H1 (cell line): ENCODE measurements around the gene CHFR. TPM values are rescaled to one million over a fixed set of nuclear protein-coding genes. Genes with fewer than 3 reads are reported as not detected.

Experiments used
- CTCF ChIA-PET: fragments of 300-600 bp; sonication (Branson Sonifier 250); formaldehyde crosslinking; loops from one replicate; lab custom pipeline; 2021; ENCODE audit not compliant: partially characterized antibody; lab: Charles Lee
- POLR2A ChIA-PET: fragments of 300-600 bp; sonication (Branson Sonifier 250); formaldehyde crosslinking; loops from one replicate; lab custom pipeline; 2021; ENCODE audit warnings: inconsistent platforms; ENCODE audit not compliant: partially characterized antibody; lab: Charles Lee
- DNase-seq, 2 experiments: peaks; one replicate each; pipeline versions ENCODE4 v3.0.0 to v3.0.0-alpha.2; 2010 to 2022; ENCODE audit warnings: low spot score in 2 of 2, low read depth in 1 of 2, mixed read lengths in 1 of 2
- FAIRE-seq: peaks from 2 replicates; lab custom pipeline; 2011; peaks lifted over from hg19 to GRCh38; lab: Jason Lieb, UNC
- H2AFZ ChIP-seq: 2 replicates; pipeline ENCODE4 v1.8.1; 2012; ENCODE audit warnings: low read length, inconsistent platforms
- H2AK5ac ChIP-seq: 2 replicates; pipeline ENCODE4 v1.6.1; 2013; ENCODE audit warnings: low read depth, low read length
- H2BK120ac ChIP-seq: replicated peaks from 2 replicates; pipeline ENCODE3; 2013; ENCODE audit warnings: low read depth, low read length, inconsistent platforms
- H2BK12ac ChIP-seq: 2 replicates; pipeline ENCODE4 v1.6.1; 2013; ENCODE audit warnings: low read depth, low read length
- H2BK15ac ChIP-seq: 2 replicates; pipeline ENCODE4 v1.6.1; 2013; ENCODE audit warnings: low read length
- H2BK20ac ChIP-seq: 2 replicates; pipeline ENCODE4 v1.6.1; 2013; ENCODE audit warnings: low read length
- H2BK5ac ChIP-seq: 2 replicates; pipeline ENCODE4 v1.6.1; 2013; ENCODE audit warnings: low read depth, low read length
- H3K14ac ChIP-seq: 2 replicates; pipeline ENCODE4 v1.6.1; 2013; ENCODE audit warnings: inconsistent platforms; ENCODE audit not compliant: insufficient read length
- H3K18ac ChIP-seq: 2 replicates; pipeline ENCODE4 v1.6.1; 2013; ENCODE audit warnings: low read length; ENCODE audit errors: extremely low read depth
- H3K23ac ChIP-seq: 2 replicates; pipeline ENCODE4 v1.6.1; 2013; ENCODE audit warnings: inconsistent platforms; ENCODE audit not compliant: insufficient read length
- H3K23me2 ChIP-seq: 2 replicates; pipeline ENCODE4 v1.6.1; 2013; ENCODE audit warnings: low read depth, low read length
- H3K27ac ChIP-seq: 2 replicates; pipeline ENCODE4 v1.6.1; 2011; ENCODE audit warnings: low read depth, low read length, inconsistent platforms
- H3K27me3 ChIP-seq, 4 experiments: replicated peaks in 1 of 4; 1 replicate in 1 of 4; 2 replicates in 3 of 4; pipeline versions ENCODE4 v1.6.1 to v1.8.1; 2011 to 2013; ENCODE audit warnings: low read length in 3 of 4, mild to moderate bottlenecking in 3 of 4, inconsistent platforms in 2 of 4, mixed read lengths in 2 of 4, moderate library complexity in 1 of 4; ENCODE audit not compliant: control insufficient read depth in 3 of 4, insufficient read depth in 3 of 4; ENCODE audit errors: extremely low read depth in 1 of 4
- H3K36me3 ChIP-seq, 4 experiments: 2 replicates each; pipeline versions ENCODE4 v1.6.1 to v1.8.1; 2011 to 2013; ENCODE audit warnings: mild to moderate bottlenecking in 4 of 4, low read length in 3 of 4, moderate library complexity in 2 of 4, control low read depth in 1 of 4, inconsistent platforms in 1 of 4; ENCODE audit not compliant: insufficient read depth in 4 of 4, control insufficient read depth in 2 of 4
- H3K4ac ChIP-seq: replicated peaks from 2 replicates; pipeline ENCODE3; 2013; ENCODE audit warnings: low read length, low read depth, mixed read lengths, inconsistent platforms; ENCODE audit not compliant: insufficient read length
- H3K4me1 ChIP-seq, 4 experiments: replicated peaks in 1 of 4; 1 replicate in 1 of 4; 2 replicates in 3 of 4; pipeline versions ENCODE4 v1.6.1 to v1.8.1; 2011 to 2013; ENCODE audit warnings: low read length in 3 of 4, inconsistent platforms in 2 of 4, mixed read lengths in 1 of 4; ENCODE audit not compliant: insufficient read depth in 4 of 4, control insufficient read depth in 3 of 4
- H3K4me2 ChIP-seq, 2 experiments: 2 replicates each; pipeline versions ENCODE4 v1.6.1 to v1.8.1; 2011 to 2013; ENCODE audit warnings: low read depth in 2 of 2, low read length in 2 of 2, control low read depth in 1 of 2, inconsistent platforms in 1 of 2, mild to moderate bottlenecking in 1 of 2; ENCODE audit not compliant: insufficient read depth in 1 of 2
- H3K4me3 ChIP-seq, 4 experiments: fragments of 200-600, 300-600 bp in 1 of 4; sonication (generic), shearing (Covaris generic), sonication (Bioruptor Twin) in 1 of 4; 2 replicates each; pipeline versions ENCODE4 v1.5.1 to v1.8.1; 2011 to 2016; ENCODE audit warnings: low read length in 4 of 4, low read depth in 3 of 4, control low read depth in 2 of 4, inconsistent platforms in 2 of 4, mild to moderate bottlenecking in 2 of 4, mixed read lengths in 1 of 4, moderate library complexity in 1 of 4; ENCODE audit not compliant: insufficient read depth in 2 of 4; ENCODE audit errors: extremely low read depth in 1 of 4
- H3K56ac ChIP-seq: replicated peaks from 2 replicates; pipeline ENCODE3; 2013; ENCODE audit warnings: low read depth, mild to moderate bottlenecking, mixed read lengths, low read length, inconsistent platforms; ENCODE audit not compliant: insufficient read length
- H3K79me1 ChIP-seq: 2 replicates; pipeline ENCODE4 v1.6.1; 2013; ENCODE audit warnings: low read depth, low read length, control low read depth
- H3K79me2 ChIP-seq, 2 experiments: 2 replicates each; pipeline versions ENCODE4 v1.6.1 to v1.8.1; 2012 to 2013; ENCODE audit warnings: low read length in 2 of 2, mild to moderate bottlenecking in 2 of 2, inconsistent platforms in 1 of 2; ENCODE audit not compliant: insufficient read depth in 2 of 2, control insufficient read depth in 1 of 2
- H3K9ac ChIP-seq, 4 experiments: replicated peaks in 1 of 4; 1 replicate in 1 of 4; 2 replicates in 3 of 4; pipeline versions ENCODE4 v1.6.1 to v1.8.1; 2011 to 2013; ENCODE audit warnings: low read depth in 3 of 4, low read length in 3 of 4, control low read depth in 2 of 4, mild to moderate bottlenecking in 2 of 4, moderate library complexity in 2 of 4, inconsistent platforms in 1 of 4; ENCODE audit errors: extremely low read depth in 1 of 4
- H3K9me3 ChIP-seq, 2 experiments: 2 replicates each; pipeline versions ENCODE4 v1.6.1 to v1.8.1; 2012 to 2013; ENCODE audit warnings: mild to moderate bottlenecking in 2 of 2, moderate library complexity in 2 of 2, control low read depth in 1 of 2, inconsistent platforms in 1 of 2, low read depth in 1 of 2, low read length in 1 of 2, mixed read lengths in 1 of 2; ENCODE audit not compliant: insufficient read depth in 2 of 2
- H4K20me1 ChIP-seq, 2 experiments: replicated peaks in 1 of 2; 2 replicates each; pipeline versions ENCODE3 to v1.8.1; 2011 to 2013; ENCODE audit warnings: inconsistent platforms in 2 of 2, low read length in 2 of 2, mild to moderate bottlenecking in 1 of 2; ENCODE audit not compliant: insufficient read depth in 2 of 2, control insufficient read depth in 1 of 2
- H4K5ac ChIP-seq: 2 replicates; pipeline ENCODE4 v1.6.1; 2013; ENCODE audit warnings: low read length, low read depth, mixed read lengths, inconsistent platforms; ENCODE audit not compliant: insufficient read length
- H4K8ac ChIP-seq: 2 replicates; pipeline ENCODE4 v1.8.0; 2013; ENCODE audit warnings: mild to moderate bottlenecking, moderate library complexity, low read length, inconsistent platforms; ENCODE audit not compliant: insufficient read depth; ENCODE audit errors: extremely low read depth
- H4K91ac ChIP-seq: replicated peaks from 2 replicates; pipeline ENCODE3; 2013; ENCODE audit warnings: low read length, mixed read lengths, inconsistent platforms; ENCODE audit not compliant: insufficient read length
- KDM1A ChIP-seq: fragments of 200-600, 300-600 bp; sonication (generic); IDR thresholded peaks from 2 replicates; pipeline ENCODE4 v1.7.1; 2016; ENCODE audit warnings: mild to moderate bottlenecking, low read length, borderline replicate concordance
- WGBS, 2 experiments: shearing (Covaris generic) in 1 of 2; methylation state at CpG; one replicate each; pipeline versions ENCODE4 v1.1.6 to v1.1.7; 2013 to 2015; ENCODE audit warnings: low lambda C conversion rate in 2 of 2, mixed read lengths in 2 of 2, inconsistent platforms in 1 of 2, low coverage in 1 of 2, missing lambda C conversion rate in 1 of 2; ENCODE audit not compliant: insufficient replicate concordance in 2 of 2, insufficient coverage in 1 of 2, insufficient read length in 1 of 2; ENCODE audit errors: extremely low coverage in 1 of 2, missing lambda C conversion rate in 1 of 2; 5-methylcytosine and 5-hydroxymethylcytosine counted together
- polyA plus RNA-seq, 7 experiments: library from polyadenylated mRNA; depleted of rRNA in 3 of 7; stranded (reverse) in 5 of 7; unstranded in 2 of 7; fragments of >200 nt in 5 of 7; fragments of 200-250 nt in 2 of 7; gene quantifications; 1 replicate in 5 of 7; 2 replicates in 1 of 7; 4 replicates in 1 of 7; pipeline versions ENCODE4 v1.2.1 to v1.2.3, GENCODE V29; 2011 to 2013; ENCODE audit warnings: missing spikeins in 2 of 7, mixed read lengths in 2 of 7
- total RNA-seq: library from RNA; stranded (reverse); fragmentation: NEBNext Ultra II Directional; extraction: Animal tissue kit (Norgen Biotek cat#: 25700); gene quantifications from 2 replicates; pipeline ENCODE4 v1.2.1, GENCODE V29; 2021

The CHFR gene
- total and polyA plus RNA-seq, 2 of the 8 experiments (the other 6 are each of a cell fraction or from before 2014, with no cell fraction given), result 31.4 to 44.6 TPM

- H3K9ac ChIP-seq, result no peak overlapping the region
- CTCF ChIA-PET, result no interaction called here
- no peak overlapping the region for H3K27ac ChIP-seq
- no peak overlapping the region for H3K56ac ChIP-seq
- H4K20me1 ChIP-seq, result peaks cover 2% of the 10 kb centered on the region in 2 experiments
- H4K5ac ChIP-seq, result no peak overlapping the region
- peaks cover 2% of the 10 kb centered on the region; the same call in 1 of the 2 replicates for H3K23me2 ChIP-seq
- H2BK20ac ChIP-seq, result no peak overlapping the region
- POLR2A ChIA-PET, result interaction anchor here (1.2 kb wide), 1 partner anchor 11 kb away, joined by 3 read pairs; no protein-coding TSS in a partner anchor
- H3K27me3 ChIP-seq, result no peaks in the 10 kb centered on the region
- H2BK5ac ChIP-seq, result no peak overlapping the region
- no peak overlapping the region for H3K18ac ChIP-seq
- FAIRE-seq (no peak), DNase-seq (no peak)
- no peaks in the 10 kb centered on the region for H3K9me3 ChIP-seq
- H2BK120ac ChIP-seq, result no peak overlapping the region
- no peak overlapping the region for H4K91ac ChIP-seq
- H2BK12ac ChIP-seq, result no peak overlapping the region
- H2AFZ ChIP-seq, result no peak overlapping the region
- peaks cover 0 to 4% (median 0%) of the 10 kb centered on the region in 4 experiments; a peak in 1 of 7 replicates for H3K4me1 ChIP-seq
- no peak overlapping the region for H3K4ac ChIP-seq
- H3K4me3 ChIP-seq, result no peak overlapping the region
- no peak overlapping the region for H4K8ac ChIP-seq
- 90% methylated on average over 8 of the region's 8 CpGs; no CpG with 5 or more reads in 1 of the 2 experiments for WGBS, 2 experiments
- no peak overlapping the region for H2BK15ac ChIP-seq
- peaks cover 3% of the 10 kb centered on the region for H3K79me1 ChIP-seq
- no peak overlapping the region for H3K14ac ChIP-seq
- H3K4me2 ChIP-seq, result no peak overlapping the region
- H2AK5ac ChIP-seq, result no peak overlapping the region
- H3K79me2 ChIP-seq, result peaks cover 0 to under 1% of the 10 kb centered on the region in 2 experiments; a peak in 1 of 4 replicates
- H3K36me3 ChIP-seq, result peaks cover 0 to 3% (median 0%) of the 10 kb centered on the region in 4 experiments; a peak in 2 of 8 replicates
- no peak overlapping the region for H3K23ac ChIP-seq
- no peak for TF ChIP-seq KDM1A
These were observed 54.1 kb downstream of the CHFR start for GRCh38 chr12:132833341-132833740.
